Umbilical cord (tissue), 2 donors: ENCODE measurements around the gene ZBTB18. TPM values are rescaled to one million over a fixed set of nuclear protein-coding genes. Genes with fewer than 3 reads are reported as not detected.
"Not testable (repeated sequence)": the region's sequence is repeated elsewhere in the genome, so short reads cannot be mapped to it uniquely, and the experiment has no call there.

Experiments
- DNase-seq: peaks from one replicate; pipeline ENCODE4 v3.0.0-alpha.2; 2015; ENCODE audit warnings: low spot score
- total RNA-seq: library from RNA; depleted of rRNA; stranded (reverse); fragments of >200 nt; gene quantifications from one replicate; pipeline ENCODE4 v1.2.3, GENCODE V29; 2014; ENCODE audit warnings: low replicate concordance; ENCODE audit not compliant: insufficient read depth

The ZBTB18 gene
- total RNA-seq: 6.5 TPM

GRCh38 chr1:244050835-244051444 is at the start of gene ZBTB18:
Gene ZBTB18, plus strand, starts transcription at chr1:244051283. Its CDS starts 149 bp downstream, at chr1:244051432.
- DNase-seq: peak; percentile 56

GRCh38 chr1:244002721-244003120 is 48.4 kb upstream of the ZBTB18 start:
- DNase-seq: no peak

- no peak for DNase-seq
Measured at GRCh38 chr1:244005455-244005854, 45.6 kb upstream of the ZBTB18 start.

- DNase-seq: no peak
Measured at GRCh38 chr1:244006381-244006901, 44.6 kb upstream of the ZBTB18 start.

- no peak for DNase-seq
Measured at GRCh38 chr1:244006961-244007360, 44.1 kb upstream of the ZBTB18 start.

GRCh38 chr1:244010191-244010590 is 40.9 kb upstream of the ZBTB18 start:
- DNase-seq: no peak

- no peak for DNase-seq
Measured at GRCh38 chr1:244010703-244011123, 40.4 kb upstream of the ZBTB18 start.

GRCh38 chr1:244011271-244011670 is 39.8 kb upstream of the ZBTB18 start:
- DNase-seq: no peak

GRCh38 chr1:244011786-244012185 is 39.3 kb upstream of the ZBTB18 start:
- no peak for DNase-seq

- DNase-seq: no peak
Measured at GRCh38 chr1:244012202-244012601, 38.9 kb upstream of the ZBTB18 start.

GRCh38 chr1:244013100-244013499 is 38.0 kb upstream of the ZBTB18 start:
- no peak for DNase-seq

GRCh38 chr1:244014862-244015261 is 36.2 kb upstream of the ZBTB18 start:
- not testable (repeated sequence) for DNase-seq

GRCh38 chr1:244019982-244020485 is 31.0 kb upstream of the ZBTB18 start:
- no peak for DNase-seq

- DNase-seq: no peak
Measured at GRCh38 chr1:244021427-244021826, 29.7 kb upstream of the ZBTB18 start.

- DNase-seq: no peak
Measured at GRCh38 chr1:244022311-244022710, 28.8 kb upstream of the ZBTB18 start.

GRCh38 chr1:244022864-244023440 is 28.1 kb upstream of the ZBTB18 start:
- DNase-seq: no peak

- no peak for DNase-seq
Measured at GRCh38 chr1:244027491-244028145, 23.5 kb upstream of the ZBTB18 start.

- DNase-seq: no peak
Measured at GRCh38 chr1:244028701-244029100, 22.4 kb upstream of the ZBTB18 start.

GRCh38 chr1:244029124-244029523 is 22.0 kb upstream of the ZBTB18 start:
- no peak for DNase-seq

GRCh38 chr1:244030481-244031040 is 20.5 kb upstream of the ZBTB18 start:
- DNase-seq: no peak

GRCh38 chr1:244035358-244035757 is 15.7 kb upstream of the ZBTB18 start:
- DNase-seq: no peak

- DNase-seq: no peak
Measured at GRCh38 chr1:244037252-244037651, 13.8 kb upstream of the ZBTB18 start.
